Myocyte (in vitro differentiated cells): ENCODE measurements around the gene GFRA1. TPM values are rescaled to one million over a fixed set of nuclear protein-coding genes. Genes with fewer than 3 reads are reported as not detected.
A peak's percentile ranks its signal among the peaks of the same experiment; 100 is the strongest.

Experiments
- DNase-seq: peaks from one replicate; pipeline ENCODE4 v3.0.0-alpha.2; 2012; ENCODE audit warnings: low read depth
- total RNA-seq: library from RNA; depleted of rRNA; stranded (reverse); fragments of >200 nt; gene quantifications from 2 replicates; pipeline ENCODE4 v1.2.3, GENCODE V29; 2014

The GFRA1 gene
- total RNA-seq, 1 donor from 2014 or later = 12.9 TPM

GRCh38 chr10:116245156-116245555 is 27.9 kb downstream of the GFRA1 start:
- no peak for DNase-seq

GRCh38 chr10:116241642-116242410 is 31.2 kb downstream of the GFRA1 start:
- no peak for DNase-seq

GRCh38 chr10:116241085-116241484 is 31.9 kb downstream of the GFRA1 start:
- DNase-seq = no peak

GRCh38 chr10:116240157-116240950 is 32.7 kb downstream of the GFRA1 start:
- no peak for DNase-seq

- no peak for DNase-seq
Observed at GRCh38 chr10:116239229-116239628, 33.8 kb downstream of the GFRA1 start.

- no peak for DNase-seq
Observed at GRCh38 chr10:116237970-116238369, 35.0 kb downstream of the GFRA1 start.

GRCh38 chr10:116237260-116237659 is 35.7 kb downstream of the GFRA1 start:
- DNase-seq = no peak

GRCh38 chr10:116233230-116233629 is 39.8 kb downstream of the GFRA1 start:
- no peak for DNase-seq

- DNase-seq = no peak
Observed at GRCh38 chr10:116232613-116233012, 40.4 kb downstream of the GFRA1 start.

GRCh38 chr10:116226766-116227165 is 46.2 kb downstream of the GFRA1 start:
- DNase-seq = no peak

GRCh38 chr10:116226053-116226452 is 47.0 kb downstream of the GFRA1 start:
- no peak for DNase-seq

- no peak for DNase-seq
Observed at GRCh38 chr10:116223289-116223688, 49.7 kb downstream of the GFRA1 start.

GRCh38 chr10:116221053-116221452 is 52.0 kb downstream of the GFRA1 start:
- no peak for DNase-seq

GRCh38 chr10:116216676-116217075 is 56.3 kb downstream of the GFRA1 start:
- DNase-seq = peak; percentile 8

- no peak for DNase-seq
Observed at GRCh38 chr10:116215651-116216050, 57.4 kb downstream of the GFRA1 start.

- DNase-seq = peak; percentile 8
Observed at GRCh38 chr10:116211682-116212081, 61.3 kb downstream of the GFRA1 start.

GRCh38 chr10:116210588-116211346 is 62.2 kb downstream of the GFRA1 start:
- DNase-seq = peak; percentile 8

- DNase-seq = no peak
Observed at GRCh38 chr10:116209781-116210180, 63.2 kb downstream of the GFRA1 start.

GRCh38 chr10:116208956-116209567 is 63.9 kb downstream of the GFRA1 start:
- no peak for DNase-seq

- no peak for DNase-seq
Observed at GRCh38 chr10:116207690-116208089, 65.3 kb downstream of the GFRA1 start.

- DNase-seq = no peak
Observed at GRCh38 chr10:116203661-116204060, 69.3 kb downstream of the GFRA1 start.
